Body of pancreas (tissue), 4 donors: Measurements from ENCODE around the gene NUP62CL.

Source experiments
- POLR2A ChIP-seq, 3 donors: fragments of 450-650 bp; IDR thresholded peaks; one replicate each; pipeline ENCODE4 v1.6.1; 2016; ENCODE audit warnings: antibody characterized with exemption in 3 of 3, mild to moderate bottlenecking in 2 of 3
- TF ChIP-seq, protein P1 (sequence below), 7 experiments: fragments of 450-650 bp in 4 of 7; fragments of 200-600 bp in 3 of 7; sonication (generic) in 3 of 7; IDR thresholded peaks; one replicate each; pipeline ENCODE4 v1.5.1; 2016 to 2019; ENCODE audit warnings: antibody characterized with exemption in 7 of 7

GRCh38 chrX:107213477-107213876 is 7.2 kb upstream of the NUP62CL start:
- TF ChIP-seq, protein P1, sequence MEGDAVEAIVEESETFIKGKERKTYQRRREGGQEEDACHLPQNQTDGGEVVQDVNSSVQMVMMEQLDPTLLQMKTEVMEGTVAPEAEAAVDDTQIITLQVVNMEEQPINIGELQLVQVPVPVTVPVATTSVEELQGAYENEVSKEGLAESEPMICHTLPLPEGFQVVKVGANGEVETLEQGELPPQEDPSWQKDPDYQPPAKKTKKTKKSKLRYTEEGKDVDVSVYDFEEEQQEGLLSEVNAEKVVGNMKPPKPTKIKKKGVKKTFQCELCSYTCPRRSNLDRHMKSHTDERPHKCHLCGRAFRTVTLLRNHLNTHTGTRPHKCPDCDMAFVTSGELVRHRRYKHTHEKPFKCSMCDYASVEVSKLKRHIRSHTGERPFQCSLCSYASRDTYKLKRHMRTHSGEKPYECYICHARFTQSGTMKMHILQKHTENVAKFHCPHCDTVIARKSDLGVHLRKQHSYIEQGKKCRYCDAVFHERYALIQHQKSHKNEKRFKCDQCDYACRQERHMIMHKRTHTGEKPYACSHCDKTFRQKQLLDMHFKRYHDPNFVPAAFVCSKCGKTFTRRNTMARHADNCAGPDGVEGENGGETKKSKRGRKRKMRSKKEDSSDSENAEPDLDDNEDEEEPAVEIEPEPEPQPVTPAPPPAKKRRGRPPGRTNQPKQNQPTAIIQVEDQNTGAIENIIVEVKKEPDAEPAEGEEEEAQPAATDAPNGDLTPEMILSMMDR (IDR thresholded peaks at IDR 0.05) = no peak
- TF ChIP-seq POLR2A (IDR thresholded peaks at IDR 0.05) = no peak
